Endothelial cell of umbilical vein (primary cell): ENCODE results near the gene PRX. TPM values are rescaled to one million over a fixed set of nuclear protein-coding genes. Genes with fewer than 3 reads are reported as not detected.

Source experiments
- BruUV-seq: library from RNA; stranded (reverse); fragments of 400-500 nt; replicated peaks from 2 replicates; lab custom pipeline; 2021; lab: Mats Ljungman, UMichigan
- CTCF ChIA-PET: fragments of 300-600, 350-600 bp; sonication (Branson Sonifier 250); formaldehyde crosslinking; loops from one replicate; lab custom pipeline; 2021; ENCODE audit warnings: antibody characterized with exemption, inconsistent platforms; lab: Charles Lee
- POLR2A ChIA-PET: fragments of 300-600, 350-600 bp; sonication (Branson Sonifier 250); formaldehyde crosslinking; loops from one replicate; lab custom pipeline; 2021; ENCODE audit warnings: antibody characterized with exemption, inconsistent platforms; lab: Charles Lee
- DNase-seq: peaks from one replicate; pipeline ENCODE4 v3.0.0-alpha.2; 2011; ENCODE audit warnings: low read depth, low spot score
- FAIRE-seq: peaks from 2 replicates; lab custom pipeline; 2011; peaks lifted over from hg19 to GRCh38; lab: Jason Lieb, UNC
- H2AFZ ChIP-seq: 2 replicates; pipeline ENCODE4 v1.6.0; 2012; ENCODE audit warnings: low read depth, low read length, control low read depth, inconsistent platforms
- H3K27ac ChIP-seq: 2 replicates; pipeline ENCODE4 v1.5.1; 2011; ENCODE audit warnings: low read depth, mild to moderate bottlenecking, control low read depth, low read length, moderate library complexity; ENCODE audit not compliant: insufficient read depth
- H3K27me3 ChIP-seq, 2 experiments: 2 replicates each; pipeline versions ENCODE4 v1.6.0 to v1.6.1; 2011; ENCODE audit warnings: low read length in 2 of 2, mixed read lengths in 1 of 2; ENCODE audit not compliant: control insufficient read depth in 2 of 2, insufficient read depth in 2 of 2
- H3K36me3 ChIP-seq, 2 experiments: 2 replicates in 1 of 2; 3 replicates in 1 of 2; pipeline ENCODE4 v1.5.1; 2011; ENCODE audit warnings: low read length in 2 of 2, mild to moderate bottlenecking in 1 of 2, moderate library complexity in 1 of 2; ENCODE audit not compliant: control insufficient read depth in 2 of 2, insufficient read depth in 2 of 2; ENCODE audit errors: extremely low read depth in 1 of 2
- H3K4me1 ChIP-seq: 3 replicates; pipeline ENCODE4 v1.5.1; 2011; ENCODE audit warnings: mild to moderate bottlenecking, low read length; ENCODE audit not compliant: control insufficient read depth, insufficient read depth; ENCODE audit errors: extremely low read depth
- H3K4me2 ChIP-seq: 2 replicates; pipeline ENCODE4 v1.6.1; 2011; ENCODE audit warnings: low read length, control low read depth, mixed read lengths; ENCODE audit not compliant: insufficient read depth
- H3K4me3 ChIP-seq, 3 experiments: fragments of 200-600 bp in 1 of 3; sonication (generic), shearing (Covaris generic) in 1 of 3; replicated peaks in 1 of 3; 2 replicates each; pipeline ENCODE4 v1.5.1; 2011 to 2016; ENCODE audit warnings: control low read depth in 3 of 3, low read length in 3 of 3, mild to moderate bottlenecking in 2 of 3, inconsistent platforms in 1 of 3, low read depth in 1 of 3, moderate library complexity in 1 of 3; ENCODE audit not compliant: insufficient read depth in 1 of 3
- H3K79me2 ChIP-seq: 2 replicates; pipeline ENCODE4 v1.6.0; 2012; ENCODE audit warnings: low read length, inconsistent platforms; ENCODE audit not compliant: control insufficient read depth, insufficient read depth
- H3K9ac ChIP-seq: replicated peaks from 2 replicates; pipeline ENCODE3; 2011; ENCODE audit warnings: low read length, control low read depth; ENCODE audit not compliant: insufficient read depth; ENCODE audit errors: extremely low read depth
- H3K9me1 ChIP-seq: replicated peaks from 3 replicates; pipeline ENCODE4 v1.6.0; 2011; ENCODE audit warnings: mild to moderate bottlenecking, low read length; ENCODE audit not compliant: control insufficient read depth, insufficient read depth; ENCODE audit errors: extremely low read depth
- H3K9me3 ChIP-seq: replicated peaks from 2 replicates; pipeline ENCODE4 v1.5.1; 2012; ENCODE audit warnings: low read length, inconsistent platforms; ENCODE audit not compliant: control insufficient read depth, insufficient read depth
- H4K20me1 ChIP-seq: replicated peaks from 2 replicates; pipeline ENCODE3; 2011; ENCODE audit warnings: mild to moderate bottlenecking, low read length; ENCODE audit not compliant: control insufficient read depth, insufficient read depth; ENCODE audit errors: extremely low read depth
- EZH2 ChIP-seq: IDR thresholded peaks from 2 replicates; pipeline ENCODE4 v1.6.1; 2012; ENCODE audit warnings: borderline replicate concordance, low read depth, mild to moderate bottlenecking, moderate library complexity, low read length, inconsistent platforms; ENCODE audit not compliant: severe bottlenecking
- FOS ChIP-seq: IDR thresholded peaks from 2 replicates; pipeline ENCODE4 v1.6.1; 2011; ENCODE audit warnings: mild to moderate bottlenecking, low read length, moderate library complexity, borderline replicate concordance; ENCODE audit not compliant: insufficient read depth
- GATA2 ChIP-seq: IDR thresholded peaks from 2 replicates; pipeline ENCODE4 v1.7.0; 2011; ENCODE audit warnings: low read depth, mild to moderate bottlenecking, moderate library complexity, mixed read lengths, low read length; ENCODE audit not compliant: insufficient read length, insufficient read depth
- JUN ChIP-seq: IDR thresholded peaks from 2 replicates; pipeline ENCODE4 v1.6.1; 2011; ENCODE audit warnings: borderline replicate concordance, low read depth; ENCODE audit not compliant: insufficient read length, insufficient read depth
- MAX ChIP-seq: IDR thresholded peaks from 2 replicates; pipeline ENCODE4 v1.6.1; 2011; ENCODE audit not compliant: insufficient read depth, insufficient read length
- MYC ChIP-seq: IDR thresholded peaks from one replicate; pipeline ENCODE4 v1.6.1; 2011; ENCODE audit warnings: mild to moderate bottlenecking, low read depth, low read length
- POLR2A ChIP-seq: IDR thresholded peaks from 2 replicates; pipeline ENCODE4 v1.6.1; 2012; ENCODE audit warnings: low read depth, mild to moderate bottlenecking, control low read depth, low read length
- POLR2AphosphoS5 ChIP-seq: IDR thresholded peaks from 2 replicates; pipeline ENCODE4 v1.6.1; 2012; ENCODE audit warnings: low read depth, mild to moderate bottlenecking, control low read depth, low read length, moderate library complexity; ENCODE audit not compliant: insufficient read depth
- dilution Hi-C: fragments of 300-500 bp; cut with MboI; formaldehyde crosslinking; loops from one replicate; pipeline ENCODE4 v1.15.0; 2019; ENCODE audit warnings: low sequenced_read_pairs; ENCODE audit not compliant: extremely low pct_ligation_motif_present
- intact Hi-C: fragments of 100-400 bp; cut with micrococcal nuclease; formaldehyde crosslinking; loops from one replicate; pipeline ENCODE4 v1.10.0; 2022
- polyA plus RNA-seq, 4 experiments: library from polyadenylated mRNA; depleted of rRNA in 3 of 4; stranded (reverse) in 3 of 4; unstranded in 1 of 4; fragments of >200 nt; gene quantifications; 2 replicates each; pipeline versions ENCODE4 v1.2.1 to v1.2.3, GENCODE V29; 2011 to 2012; ENCODE audit warnings: missing spikeins in 1 of 4
- total RNA-seq: library from RNA; stranded (reverse); gene quantifications from 2 replicates; pipeline ENCODE4 v1.2.3, GENCODE V29; 2021
- TF ChIP-seq, protein P1 (sequence below), 2 donors: IDR thresholded peaks; 1 replicate in 1 of 2; 2 replicates in 1 of 2; pipeline ENCODE4 v1.5.1; 2011; ENCODE audit warnings: low read length in 2 of 2, mild to moderate bottlenecking in 2 of 2, moderate library complexity in 2 of 2, control low read depth in 1 of 2, inconsistent platforms in 1 of 2, low read depth in 1 of 2; ENCODE audit not compliant: insufficient read depth in 1 of 2; ENCODE audit errors: extremely low read depth in 1 of 2

The PRX gene
- total and polyA plus RNA-seq, 2 donors (not counting 3 experiments of a cell fraction or from before 2014, with no cell fraction given): 0.80 to 1.3 TPM

DNA sequence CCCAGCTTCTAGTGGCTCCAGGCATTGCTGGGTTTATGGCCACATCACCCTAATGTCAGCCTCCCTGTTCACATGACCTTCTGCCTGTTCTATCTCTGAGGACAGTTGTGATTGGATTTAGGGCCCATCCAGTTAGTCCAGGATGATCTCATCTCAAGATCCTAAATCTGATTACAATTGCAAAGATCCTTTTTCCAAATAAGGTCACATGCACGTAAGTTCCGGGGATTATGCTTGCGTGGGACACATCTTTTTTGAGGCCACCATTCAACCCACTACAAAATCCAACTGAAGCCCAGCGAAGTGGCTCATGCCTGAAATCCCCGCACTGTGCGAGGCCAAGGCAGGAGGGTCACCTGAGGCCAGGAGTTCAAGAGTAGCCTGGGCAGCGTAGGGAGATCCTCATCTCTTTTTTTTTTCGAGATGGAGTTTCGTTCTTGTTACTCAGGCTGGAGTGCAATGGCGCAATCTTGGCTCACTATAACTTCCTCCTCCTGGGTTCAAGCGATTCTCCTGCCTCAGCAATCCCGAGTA is 52.4 kb downstream of the PRX start:
- dilution Hi-C loops (no loop called here), intact Hi-C loops (no loop called here)
- Histone ChIP-seq H3K79me2 (peaks cover 7% of the 10 kb centered on the region), H3K9ac (no peak overlapping the region), H3K4me2 (no peak overlapping the region), H3K9me3 (no peaks in the 10 kb centered on the region), H3K27me3 (no peaks in the 10 kb centered on the region), H3K27ac (no peak overlapping the region), H2AFZ (no peak overlapping the region), H3K9me1 (no peaks in the 10 kb centered on the region), H3K4me1 (peaks cover 8% of the 10 kb centered on the region), H3K4me3 (no peak overlapping the region), H3K36me3 (no peaks in the 10 kb centered on the region), H4K20me1 (no peaks in the 10 kb centered on the region)
- TF ChIP-seq FOS (no peak), POLR2AphosphoS5 (no peak), EZH2 (no peak), POLR2A (no peak), MYC (no peak), JUN (no peak), MAX (no peak), GATA2 (no peak)
- TF ChIP-seq, protein P1, sequence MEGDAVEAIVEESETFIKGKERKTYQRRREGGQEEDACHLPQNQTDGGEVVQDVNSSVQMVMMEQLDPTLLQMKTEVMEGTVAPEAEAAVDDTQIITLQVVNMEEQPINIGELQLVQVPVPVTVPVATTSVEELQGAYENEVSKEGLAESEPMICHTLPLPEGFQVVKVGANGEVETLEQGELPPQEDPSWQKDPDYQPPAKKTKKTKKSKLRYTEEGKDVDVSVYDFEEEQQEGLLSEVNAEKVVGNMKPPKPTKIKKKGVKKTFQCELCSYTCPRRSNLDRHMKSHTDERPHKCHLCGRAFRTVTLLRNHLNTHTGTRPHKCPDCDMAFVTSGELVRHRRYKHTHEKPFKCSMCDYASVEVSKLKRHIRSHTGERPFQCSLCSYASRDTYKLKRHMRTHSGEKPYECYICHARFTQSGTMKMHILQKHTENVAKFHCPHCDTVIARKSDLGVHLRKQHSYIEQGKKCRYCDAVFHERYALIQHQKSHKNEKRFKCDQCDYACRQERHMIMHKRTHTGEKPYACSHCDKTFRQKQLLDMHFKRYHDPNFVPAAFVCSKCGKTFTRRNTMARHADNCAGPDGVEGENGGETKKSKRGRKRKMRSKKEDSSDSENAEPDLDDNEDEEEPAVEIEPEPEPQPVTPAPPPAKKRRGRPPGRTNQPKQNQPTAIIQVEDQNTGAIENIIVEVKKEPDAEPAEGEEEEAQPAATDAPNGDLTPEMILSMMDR (IDR thresholded peaks at IDR 0.05; ENCODE audit: extremely low read depth in 1 of 2, insufficient read depth in 1 of 2, low read depth in 1 of 2, low read length in 2 of 2): no peak
- BruUV-seq: no TSS peak
- no peak for DNase-seq
- FAIRE-seq: no peak
- CTCF ChIA-PET: no interaction called here
- POLR2A ChIA-PET: no interaction called here
